ENCODE data around the gene GPR39.
"Not testable (repeated sequence)": the region's sequence is repeated elsewhere in the genome, so short reads cannot be mapped to it uniquely, and the experiment has no call there.

The GPR39 gene

GRCh38 chr2:132497591-132497990 is 81.0 kb downstream of the GPR39 start:
- no peak for DNase-seq (ENCODE audit: low read depth)

GRCh38 chr2:132503701-132504100 is 87.1 kb downstream of the GPR39 start:
- no peak for DNase-seq (ENCODE audit: low read depth)

- no peak for DNase-seq (ENCODE audit: low read depth)
These were observed 98.4 kb downstream of the GPR39 start for GRCh38 chr2:132515010-132515409.

GRCh38 chr2:132517386-132517785 is 100.8 kb downstream of the GPR39 start:
- DNase-seq (ENCODE audit: low read depth) = no peak

- DNase-seq (ENCODE audit: low read depth) = no peak
These were observed 101.7 kb downstream of the GPR39 start for GRCh38 chr2:132518302-132518701.

- no peak for DNase-seq (ENCODE audit: low read depth)
These were observed 103.0 kb downstream of the GPR39 start for GRCh38 chr2:132519566-132519965.

- no peak for DNase-seq (ENCODE audit: low read depth)
These were observed 104.7 kb downstream of the GPR39 start for GRCh38 chr2:132521341-132521740.

- DNase-seq (ENCODE audit: low read depth) = no peak
These were observed 106.3 kb downstream of the GPR39 start for GRCh38 chr2:132522901-132523300.

- not testable (repeated sequence) for DNase-seq (ENCODE audit: low read depth)
These were observed 120.5 kb downstream of the GPR39 start for GRCh38 chr2:132537061-132537460.

- no peak for DNase-seq (ENCODE audit: low read depth)
These were observed 121.8 kb downstream of the GPR39 start for GRCh38 chr2:132538331-132538855.

- DNase-seq (ENCODE audit: low read depth) = no peak
These were observed 123.6 kb downstream of the GPR39 start for GRCh38 chr2:132540166-132540565.

- DNase-seq (ENCODE audit: low read depth) = no peak
These were observed 126.5 kb downstream of the GPR39 start for GRCh38 chr2:132542953-132543569.

GRCh38 chr2:132544006-132544630 is 127.5 kb downstream of the GPR39 start:
- no peak for DNase-seq (ENCODE audit: low read depth)

GRCh38 chr2:132547090-132547687 is 130.6 kb downstream of the GPR39 start:
- no peak for DNase-seq (ENCODE audit: low read depth)

GRCh38 chr2:132549935-132550670 is 133.5 kb downstream of the GPR39 start:
- no peak for DNase-seq (ENCODE audit: low read depth)

- DNase-seq (ENCODE audit: low read depth) = no peak
These were observed 134.3 kb downstream of the GPR39 start for GRCh38 chr2:132550946-132551345.

GRCh38 chr2:132557694-132558093 is 141.1 kb downstream of the GPR39 start:
- DNase-seq (ENCODE audit: low read depth) = no peak

- DNase-seq (ENCODE audit: low read depth) = no peak
These were observed 142.7 kb downstream of the GPR39 start for GRCh38 chr2:132559326-132559725.

- no peak for DNase-seq (ENCODE audit: low read depth)
These were observed 143.3 kb downstream of the GPR39 start for GRCh38 chr2:132559921-132560320.

GRCh38 chr2:132560562-132560961 is 144.0 kb downstream of the GPR39 start:
- no peak for DNase-seq (ENCODE audit: low read depth)

- no peak for DNase-seq (ENCODE audit: low read depth)
These were observed 145.6 kb downstream of the GPR39 start for GRCh38 chr2:132562245-132562644.

- no peak for DNase-seq (ENCODE audit: low read depth)
These were observed 147.5 kb downstream of the GPR39 start for GRCh38 chr2:132564065-132564464.

GRCh38 chr2:132566379-132566778 is 149.8 kb downstream of the GPR39 start:
- DNase-seq (ENCODE audit: low read depth) = no peak
